WTC11 (cell line): ENCODE results near the gene PSMD12. TPM values are rescaled to one million over a fixed set of nuclear protein-coding genes. Genes with fewer than 3 reads are reported as not detected.
"Not testable (repeated sequence)": the region's sequence is repeated elsewhere in the genome, so short reads cannot be mapped to it uniquely, and the experiment has no call there.

ENCODE experiments used
- ATAC-seq: fragments of 200-7000 bp; cut with Tn5 transposase; 2 replicates; pipeline ENCODE4 v1.10.0; 2021; ENCODE audit warnings: mild to moderate bottlenecking, moderate library complexity
- CTCF ChIA-PET: fragments of 300-600 bp; sonication (Branson Sonifier 250); formaldehyde crosslinking; loops from one replicate; lab custom pipeline; 2021; ENCODE audit warnings: antibody characterized with exemption; lab: Charles Lee
- POLR2A ChIA-PET: fragments of 350-600 bp; sonication (Branson Sonifier 250); formaldehyde crosslinking; loops from one replicate; lab custom pipeline; 2021; ENCODE audit warnings: antibody characterized with exemption; lab: Charles Lee
- DNase-seq: peaks from one replicate; pipeline ENCODE4 v3.0.0; 2021; ENCODE audit warnings: low spot score
- H3K27ac Mint-ChIP-seq: 2 replicates; pipeline ENCODE4 v1.8.0; 2021; ENCODE audit warnings: mixed read lengths
- H3K27me3 Mint-ChIP-seq: 2 replicates; pipeline ENCODE4 v1.8.0; 2021; ENCODE audit warnings: low read depth, mild to moderate bottlenecking, moderate library complexity, mixed read lengths
- H3K36me3 Mint-ChIP-seq: 2 replicates; pipeline ENCODE4 v1.8.0; 2021; ENCODE audit warnings: mixed read lengths
- H3K4me1 Mint-ChIP-seq: 2 replicates; pipeline ENCODE4 v1.8.0; 2022; ENCODE audit warnings: mixed read lengths
- H3K4me3 Mint-ChIP-seq: 2 replicates; pipeline ENCODE4 v1.8.0; 2021; ENCODE audit warnings: mild to moderate bottlenecking, moderate library complexity, mixed read lengths
- H3K9me3 Mint-ChIP-seq: 2 replicates; pipeline ENCODE4 v1.8.0; 2021; ENCODE audit warnings: mixed read lengths
- CREM ChIP-seq: sonication (generic); formaldehyde crosslinking; IDR thresholded peaks from 2 replicates; pipeline ENCODE4 v1.8.1; 2022; ENCODE audit warnings: mild to moderate bottlenecking, missing genetic modification reagents, moderate library complexity
- ETV6 ChIP-seq: sonication (generic); formaldehyde crosslinking; IDR thresholded peaks from 2 replicates; pipeline ENCODE4 v1.8.1; 2022; ENCODE audit warnings: mild to moderate bottlenecking, missing genetic modification reagents
- GABPB1 ChIP-seq: sonication (generic); formaldehyde crosslinking; IDR thresholded peaks from 2 replicates; pipeline ENCODE4 v1.8.1; 2023; ENCODE audit warnings: mild to moderate bottlenecking, missing genetic modification reagents
- HMGA2 ChIP-seq: fragments of 250-450 bp; sonication (Bioruptor Pico); IDR thresholded peaks from 2 replicates; pipeline ENCODE4 v1.4.0; 2021; ENCODE audit warnings: mild to moderate bottlenecking, moderate library complexity
- MXD4 ChIP-seq: fragments of 250-450 bp; sonication (Bioruptor Pico); IDR thresholded peaks from 2 replicates; pipeline ENCODE4 v1.8.0; 2021; ENCODE audit warnings: mild to moderate bottlenecking, moderate library complexity, borderline replicate concordance
- NR1H2 ChIP-seq: sonication (generic); formaldehyde crosslinking; IDR thresholded peaks from 2 replicates; pipeline ENCODE4 v1.9.0; 2021; ENCODE audit warnings: mild to moderate bottlenecking, moderate library complexity, missing genetic modification reagents
- NR3C1 ChIP-seq: sonication (generic); formaldehyde crosslinking; conservative IDR thresholded peaks from 2 replicates; pipeline ENCODE4 v1.8.1; 2023; ENCODE audit warnings: low read depth, mild to moderate bottlenecking, missing genetic modification reagents
- SP1 ChIP-seq: sonication (generic); formaldehyde crosslinking; conservative IDR thresholded peaks from 2 replicates; pipeline ENCODE4 v1.8.1; 2022; ENCODE audit warnings: missing genetic modification reagents
- TEAD4 ChIP-seq: sonication (generic); formaldehyde crosslinking; IDR thresholded peaks from 2 replicates; pipeline ENCODE4 v1.8.0; 2022; ENCODE audit warnings: mild to moderate bottlenecking, missing genetic modification reagents
- TP53 ChIP-seq: sonication (generic); formaldehyde crosslinking; IDR thresholded peaks from 2 replicates; pipeline ENCODE4 v1.8.1; 2023; ENCODE audit warnings: mild to moderate bottlenecking, missing genetic modification reagents
- ZNF219 ChIP-seq: sonication (generic); formaldehyde crosslinking; IDR thresholded peaks from 2 replicates; pipeline ENCODE4 v1.8.0; 2023; ENCODE audit warnings: missing genetic modification reagents, mild to moderate bottlenecking, borderline replicate concordance
- ZNF396 ChIP-seq: fragments of 250-450 bp; sonication (Bioruptor Pico); IDR thresholded peaks from 2 replicates; pipeline ENCODE4 v1.8.0; 2021; ENCODE audit warnings: mild to moderate bottlenecking, moderate library complexity, borderline replicate concordance
- ZNF416 ChIP-seq: fragments of 250-450 bp; sonication (Bioruptor Pico); IDR thresholded peaks from 2 replicates; pipeline ENCODE4 v1.9.0; 2021; ENCODE audit warnings: mild to moderate bottlenecking, inconsistent platforms
- ZNF423 ChIP-seq: fragments of 250-450 bp; sonication (Bioruptor Pico); IDR thresholded peaks from 2 replicates; pipeline ENCODE4 v2.1.2; 2022; ENCODE audit warnings: mild to moderate bottlenecking, moderate library complexity
- ZNF671 ChIP-seq: fragments of 250-450 bp; sonication (Bioruptor Pico); IDR thresholded peaks from 2 replicates; pipeline ENCODE4 v1.8.0; 2021; ENCODE audit warnings: mild to moderate bottlenecking
- total RNA-seq: library from RNA; stranded (reverse); gene quantifications from 3 replicates; pipeline ENCODE4 v1.2.3, GENCODE V29; 2021
- TF ChIP-seq, protein P1 (sequence below): sonication (generic); formaldehyde crosslinking; IDR thresholded peaks from 2 replicates; pipeline ENCODE4 v1.8.1; 2022; ENCODE audit warnings: mild to moderate bottlenecking, moderate library complexity, missing genetic modification reagents
- TF ChIP-seq, protein P2 (sequence below): sonication (generic); formaldehyde crosslinking; IDR thresholded peaks from 2 replicates; pipeline ENCODE4 v1.8.1; 2023; ENCODE audit warnings: mild to moderate bottlenecking, missing genetic modification reagents, moderate library complexity
- TF ChIP-seq, protein P3 (sequence below): sonication (generic); formaldehyde crosslinking; IDR thresholded peaks from 2 replicates; pipeline ENCODE4 v1.8.0; 2022; ENCODE audit warnings: mild to moderate bottlenecking, missing genetic modification reagents
- TF ChIP-seq, protein P4 (sequence below): sonication (generic); formaldehyde crosslinking; conservative IDR thresholded peaks from 2 replicates; pipeline ENCODE4 v1.8.1; 2022; ENCODE audit warnings: mild to moderate bottlenecking, missing genetic modification reagents
- TF ChIP-seq, protein P5 (sequence below): fragments of 250-450 bp; sonication (Bioruptor Pico); IDR thresholded peaks from 2 replicates; pipeline ENCODE4 v1.9.0; 2021; ENCODE audit warnings: moderate library complexity, mild to moderate bottlenecking, inconsistent platforms, borderline replicate concordance

The PSMD12 gene
- total RNA-seq, 1 experiment from 2014 or later: 66.9 TPM

DNA sequence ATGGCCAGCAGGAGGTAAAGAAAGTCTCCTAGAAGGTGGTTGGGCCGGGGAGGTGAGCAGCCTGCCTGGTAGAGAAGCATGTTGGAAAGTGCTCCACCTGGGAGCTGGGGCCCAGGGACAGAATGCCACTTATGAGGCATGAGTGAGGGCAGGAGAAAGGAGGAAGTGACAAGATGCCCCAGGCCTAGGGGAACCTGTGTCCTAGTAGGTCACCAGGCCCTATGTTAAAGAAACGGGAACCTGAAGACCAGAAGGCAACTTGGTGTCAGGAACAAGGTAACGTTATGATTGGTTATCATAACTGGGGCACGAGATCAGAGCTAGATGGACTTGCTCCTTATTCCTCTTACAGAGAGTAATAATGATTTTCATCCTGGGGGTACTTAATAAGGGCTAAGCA is 45.0 kb upstream of the PSMD12 start (continued):
- TF ChIP-seq, protein P1, sequence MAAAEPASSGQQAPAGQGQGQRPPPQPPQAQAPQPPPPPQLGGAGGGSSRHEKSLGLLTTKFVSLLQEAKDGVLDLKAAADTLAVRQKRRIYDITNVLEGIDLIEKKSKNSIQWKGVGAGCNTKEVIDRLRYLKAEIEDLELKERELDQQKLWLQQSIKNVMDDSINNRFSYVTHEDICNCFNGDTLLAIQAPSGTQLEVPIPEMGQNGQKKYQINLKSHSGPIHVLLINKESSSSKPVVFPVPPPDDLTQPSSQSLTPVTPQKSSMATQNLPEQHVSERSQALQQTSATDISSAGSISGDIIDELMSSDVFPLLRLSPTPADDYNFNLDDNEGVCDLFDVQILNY (CRISPR knock-in tag): no peak
- TF ChIP-seq ZNF416 (no peak), ETV6 (CRISPR knock-in tag) (no peak), ZNF219 (CRISPR knock-in tag) (no peak), NR3C1 (CRISPR knock-in tag) (no peak), CREM (CRISPR knock-in tag) (no peak), ZNF423 (CRISPR knock-in tag) (no peak), SP1 (CRISPR knock-in tag) (no peak), GABPB1 (CRISPR knock-in tag) (no peak)

DNA sequence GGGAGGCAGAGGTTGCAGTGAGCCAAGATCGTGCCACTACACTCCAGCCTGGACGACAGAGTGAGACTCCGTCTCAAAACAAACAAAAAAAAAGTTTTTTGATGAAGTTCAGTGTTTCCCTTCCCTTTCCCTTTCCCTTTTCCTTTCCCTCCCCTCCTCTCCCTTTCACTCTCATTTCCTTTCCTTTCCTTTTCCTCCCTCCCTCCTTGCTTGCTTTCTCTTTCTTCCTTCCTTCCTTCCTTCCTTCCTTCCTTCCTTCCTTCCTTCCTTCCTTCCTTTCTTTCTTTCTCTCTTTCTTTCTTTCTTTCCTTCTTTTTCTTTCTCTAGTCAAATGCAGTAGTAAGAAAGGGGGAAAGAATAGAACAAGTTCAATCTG is 42.1 kb upstream of the PSMD12 start:
- H3K4me1 Mint-ChIP-seq, POLR2A ChIA-PET, CTCF ChIA-PET, DNase-seq, H3K9me3 Mint-ChIP-seq, H3K27me3 Mint-ChIP-seq, H3K4me3 Mint-ChIP-seq, ATAC-seq, H3K36me3 Mint-ChIP-seq: not testable (repeated sequence)
- H3K27ac Mint-ChIP-seq: peak overlapping the region; percentile 90

DNA sequence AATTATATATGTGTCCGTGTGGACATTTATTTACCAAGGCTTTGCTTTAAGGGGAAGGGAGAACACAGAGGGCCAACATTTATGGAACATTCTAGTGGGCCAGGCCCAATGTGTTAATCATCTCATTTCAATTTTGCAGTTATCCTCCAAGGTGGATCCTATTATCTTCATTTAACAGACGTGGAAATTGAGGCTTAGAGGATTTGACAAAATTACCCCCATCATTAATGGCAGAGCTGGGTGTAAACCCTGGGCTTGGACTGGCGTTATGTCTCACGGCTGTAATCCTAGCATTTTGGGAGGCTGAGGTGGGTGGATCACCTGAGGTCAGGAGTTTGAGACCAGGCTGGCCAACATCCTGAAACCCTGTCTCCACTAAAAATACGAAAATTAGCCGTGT is 37.1 kb upstream of the PSMD12 start:
- H3K9me3 Mint-ChIP-seq: peaks cover under 1% of the 10 kb centered on the region; the same call in 1 of the 2 replicates
- H3K4me3 Mint-ChIP-seq: no peak overlapping the region
- H3K27ac Mint-ChIP-seq: no peak overlapping the region; the same call in 1 of the 2 replicates
- H3K4me1 Mint-ChIP-seq: peaks cover 40% of the 10 kb centered on the region
- TF ChIP-seq MXD4 (no peak), NR1H2 (CRISPR knock-in tag) (no peak), TP53 (CRISPR knock-in tag) (no peak), ZNF671 (no peak), ZNF396 (CRISPR knock-in tag) (no peak), GABPB1 (CRISPR knock-in tag) (no peak), HMGA2 (CRISPR knock-in tag) (no peak), TEAD4 (CRISPR knock-in tag) (no peak)
- TF ChIP-seq, protein P2, sequence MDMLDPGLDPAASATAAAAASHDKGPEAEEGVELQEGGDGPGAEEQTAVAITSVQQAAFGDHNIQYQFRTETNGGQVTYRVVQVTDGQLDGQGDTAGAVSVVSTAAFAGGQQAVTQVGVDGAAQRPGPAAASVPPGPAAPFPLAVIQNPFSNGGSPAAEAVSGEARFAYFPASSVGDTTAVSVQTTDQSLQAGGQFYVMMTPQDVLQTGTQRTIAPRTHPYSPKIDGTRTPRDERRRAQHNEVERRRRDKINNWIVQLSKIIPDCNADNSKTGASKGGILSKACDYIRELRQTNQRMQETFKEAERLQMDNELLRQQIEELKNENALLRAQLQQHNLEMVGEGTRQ (CRISPR knock-in tag): no peak
- TF ChIP-seq, protein P3, sequence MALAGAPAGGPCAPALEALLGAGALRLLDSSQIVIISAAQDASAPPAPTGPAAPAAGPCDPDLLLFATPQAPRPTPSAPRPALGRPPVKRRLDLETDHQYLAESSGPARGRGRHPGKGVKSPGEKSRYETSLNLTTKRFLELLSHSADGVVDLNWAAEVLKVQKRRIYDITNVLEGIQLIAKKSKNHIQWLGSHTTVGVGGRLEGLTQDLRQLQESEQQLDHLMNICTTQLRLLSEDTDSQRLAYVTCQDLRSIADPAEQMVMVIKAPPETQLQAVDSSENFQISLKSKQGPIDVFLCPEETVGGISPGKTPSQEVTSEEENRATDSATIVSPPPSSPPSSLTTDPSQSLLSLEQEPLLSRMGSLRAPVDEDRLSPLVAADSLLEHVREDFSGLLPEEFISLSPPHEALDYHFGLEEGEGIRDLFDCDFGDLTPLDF (CRISPR knock-in tag): no peak
- TF ChIP-seq, protein P4, sequence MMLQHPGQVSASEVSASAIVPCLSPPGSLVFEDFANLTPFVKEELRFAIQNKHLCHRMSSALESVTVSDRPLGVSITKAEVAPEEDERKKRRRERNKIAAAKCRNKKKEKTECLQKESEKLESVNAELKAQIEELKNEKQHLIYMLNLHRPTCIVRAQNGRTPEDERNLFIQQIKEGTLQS (CRISPR knock-in tag): no peak
- no peak for DNase-seq
- POLR2A ChIA-PET: no interaction called here
- H3K36me3 Mint-ChIP-seq: no peaks in the 10 kb centered on the region
- no peaks in the 10 kb centered on the region for H3K27me3 Mint-ChIP-seq
- CTCF ChIA-PET: no interaction called here
- no peak for ATAC-seq

DNA sequence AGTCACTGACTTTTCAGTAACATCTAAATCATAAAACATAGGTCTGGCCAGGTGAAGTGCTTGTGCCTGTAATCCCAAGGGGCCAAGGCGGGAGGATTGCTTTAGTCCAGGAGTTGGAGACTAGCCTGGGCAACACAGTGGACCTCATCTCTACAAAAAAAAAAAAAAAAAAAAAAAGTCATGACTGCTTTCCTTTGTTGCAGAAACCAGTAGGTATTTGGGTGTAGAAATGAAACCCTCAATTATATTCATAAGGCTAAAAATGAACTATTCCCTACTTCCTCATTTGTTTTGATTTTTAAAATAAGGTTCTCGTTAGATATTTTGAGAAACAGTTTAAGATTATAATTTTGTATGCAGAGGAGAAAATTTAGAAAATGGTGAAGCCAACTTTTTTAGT is 36.7 kb upstream of the PSMD12 start:
- TF ChIP-seq, protein P5, sequence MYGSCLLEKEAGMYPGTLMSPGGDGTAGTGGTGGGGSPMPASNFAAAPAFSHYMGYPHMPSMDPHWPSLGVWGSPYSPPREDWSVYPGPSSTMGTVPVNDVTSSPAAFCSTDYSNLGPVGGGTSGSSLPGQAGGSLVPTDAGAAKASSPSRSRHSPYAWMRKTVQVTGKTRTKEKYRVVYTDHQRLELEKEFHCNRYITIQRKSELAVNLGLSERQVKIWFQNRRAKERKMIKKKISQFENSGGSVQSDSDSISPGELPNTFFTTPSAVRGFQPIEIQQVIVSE (CRISPR knock-in tag): no peak
- DNase-seq: no peak
- no peak for ATAC-seq
- Mint-ChIP-seq H3K27me3 (no peaks in the 10 kb centered on the region), H3K9me3 (no peaks in the 10 kb centered on the region), H3K4me3 (no peak overlapping the region), H3K4me1 (peaks cover 41% of the 10 kb centered on the region), H3K27ac (peak overlapping the region; percentile 46; the same call in 1 of the 2 replicates), H3K36me3 (peaks cover 2% of the 10 kb centered on the region; the same call in 1 of the 2 replicates)
- ChIA-PET CTCF (no interaction called here), POLR2A (no interaction called here)
